ENCODE data around the gene MYH14. TPM values are rescaled to one million over a fixed set of nuclear protein-coding genes. Genes with fewer than 3 reads are reported as not detected.

MYH14 gene
- total RNA-seq, 4 donors from 2014 or later: 8.0 to 12.8 (median 10.3) TPM

DNA sequence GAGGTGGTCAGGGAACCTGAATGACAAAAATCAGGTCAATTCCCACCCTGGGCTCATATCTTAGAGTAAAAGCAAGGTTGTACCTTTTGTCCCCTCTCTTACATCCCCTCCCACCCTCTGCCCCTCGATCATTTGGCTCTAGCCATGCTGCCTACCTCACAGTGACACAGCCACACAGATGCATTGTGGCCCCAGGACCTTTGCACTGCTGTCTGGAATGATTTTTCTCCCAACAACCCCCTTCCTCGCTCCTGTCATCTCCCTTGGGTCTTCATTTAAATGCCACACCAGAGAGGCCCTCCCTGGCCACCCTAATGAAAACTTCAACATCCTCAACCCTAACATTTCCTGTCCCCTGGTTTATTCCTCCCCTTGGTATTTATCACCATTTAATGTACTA lies 4.3 kb downstream of the MYH14 start:
- TF ChIP-seq, protein P1, sequence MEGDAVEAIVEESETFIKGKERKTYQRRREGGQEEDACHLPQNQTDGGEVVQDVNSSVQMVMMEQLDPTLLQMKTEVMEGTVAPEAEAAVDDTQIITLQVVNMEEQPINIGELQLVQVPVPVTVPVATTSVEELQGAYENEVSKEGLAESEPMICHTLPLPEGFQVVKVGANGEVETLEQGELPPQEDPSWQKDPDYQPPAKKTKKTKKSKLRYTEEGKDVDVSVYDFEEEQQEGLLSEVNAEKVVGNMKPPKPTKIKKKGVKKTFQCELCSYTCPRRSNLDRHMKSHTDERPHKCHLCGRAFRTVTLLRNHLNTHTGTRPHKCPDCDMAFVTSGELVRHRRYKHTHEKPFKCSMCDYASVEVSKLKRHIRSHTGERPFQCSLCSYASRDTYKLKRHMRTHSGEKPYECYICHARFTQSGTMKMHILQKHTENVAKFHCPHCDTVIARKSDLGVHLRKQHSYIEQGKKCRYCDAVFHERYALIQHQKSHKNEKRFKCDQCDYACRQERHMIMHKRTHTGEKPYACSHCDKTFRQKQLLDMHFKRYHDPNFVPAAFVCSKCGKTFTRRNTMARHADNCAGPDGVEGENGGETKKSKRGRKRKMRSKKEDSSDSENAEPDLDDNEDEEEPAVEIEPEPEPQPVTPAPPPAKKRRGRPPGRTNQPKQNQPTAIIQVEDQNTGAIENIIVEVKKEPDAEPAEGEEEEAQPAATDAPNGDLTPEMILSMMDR (IDR thresholded peaks at IDR 0.05): no peak
- ATAC-seq (ENCODE audit: low FRiP score): no peak
- DNase-seq (ENCODE audit: low spot score): no peak

DNA sequence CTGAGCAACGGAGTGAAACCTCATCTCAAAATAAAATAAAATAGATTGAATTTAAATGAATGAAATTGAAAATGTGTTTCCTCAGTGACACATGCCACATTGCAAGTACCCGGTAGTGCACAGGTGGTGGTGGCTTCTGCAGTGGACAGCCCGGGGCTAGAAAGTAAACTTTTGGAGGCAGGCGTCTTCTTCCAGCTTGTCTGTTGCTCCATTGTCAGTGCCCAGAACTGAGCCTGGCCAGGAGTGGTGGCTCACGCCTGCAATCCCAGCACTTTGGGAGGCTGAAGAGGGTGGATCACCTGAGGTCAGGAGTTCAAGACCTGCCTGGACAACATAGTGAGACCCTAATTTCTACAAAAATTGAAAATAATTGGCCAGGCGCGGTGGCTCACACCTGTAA lies 5.7 kb downstream of the MYH14 start:
- ATAC-seq (ENCODE audit: low FRiP score) (no peak), DNase-seq (ENCODE audit: low spot score) (no peak)
- TF ChIP-seq, protein P1 (IDR thresholded peaks at IDR 0.05): no peak

DNA sequence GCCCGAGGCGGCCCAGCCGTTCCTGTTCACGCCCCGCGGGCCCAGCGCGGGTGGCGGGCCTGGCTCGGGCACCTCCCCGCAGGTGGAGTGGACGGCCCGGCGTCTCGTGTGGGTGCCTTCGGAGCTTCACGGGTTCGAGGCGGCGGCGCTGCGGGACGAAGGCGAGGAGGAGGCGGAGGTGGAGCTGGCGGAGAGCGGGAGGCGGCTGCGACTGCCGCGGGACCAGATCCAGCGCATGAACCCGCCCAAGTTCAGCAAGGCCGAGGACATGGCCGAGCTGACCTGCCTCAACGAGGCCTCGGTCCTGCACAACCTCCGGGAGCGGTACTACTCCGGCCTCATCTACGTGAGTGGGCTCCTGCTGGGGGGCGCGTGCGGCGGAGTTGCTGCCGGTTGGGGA lies 7.0 kb downstream of the MYH14 start:
- ATAC-seq (ENCODE audit: low FRiP score) (no peak), DNase-seq (ENCODE audit: low spot score) (no peak)
- TF ChIP-seq, protein P1 (IDR thresholded peaks at IDR 0.05): no peak

DNA sequence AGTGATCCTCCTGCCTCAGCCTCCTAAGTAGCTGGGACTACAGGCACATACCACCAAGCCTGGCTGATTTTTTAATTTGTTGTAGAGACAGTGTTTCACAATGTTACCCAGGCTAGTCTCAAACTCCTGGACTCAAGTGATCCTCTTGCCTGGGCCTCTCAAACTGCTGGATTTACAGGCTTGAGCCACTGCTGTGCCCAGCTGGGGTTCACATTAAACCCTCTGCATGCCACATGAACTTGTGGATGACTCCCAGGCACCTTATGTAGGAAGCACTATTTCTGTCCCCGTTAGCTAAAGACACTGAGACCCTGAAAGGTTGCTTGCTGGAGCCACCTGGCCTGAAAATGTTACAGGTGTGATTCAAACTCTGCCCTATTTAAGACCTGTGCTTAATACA lies 10.5 kb downstream of the MYH14 start:
- no peak for DNase-seq (ENCODE audit: low spot score)
- TF ChIP-seq, protein P1 (IDR thresholded peaks at IDR 0.05): no peak
- no peak for ATAC-seq (ENCODE audit: low FRiP score)

DNA sequence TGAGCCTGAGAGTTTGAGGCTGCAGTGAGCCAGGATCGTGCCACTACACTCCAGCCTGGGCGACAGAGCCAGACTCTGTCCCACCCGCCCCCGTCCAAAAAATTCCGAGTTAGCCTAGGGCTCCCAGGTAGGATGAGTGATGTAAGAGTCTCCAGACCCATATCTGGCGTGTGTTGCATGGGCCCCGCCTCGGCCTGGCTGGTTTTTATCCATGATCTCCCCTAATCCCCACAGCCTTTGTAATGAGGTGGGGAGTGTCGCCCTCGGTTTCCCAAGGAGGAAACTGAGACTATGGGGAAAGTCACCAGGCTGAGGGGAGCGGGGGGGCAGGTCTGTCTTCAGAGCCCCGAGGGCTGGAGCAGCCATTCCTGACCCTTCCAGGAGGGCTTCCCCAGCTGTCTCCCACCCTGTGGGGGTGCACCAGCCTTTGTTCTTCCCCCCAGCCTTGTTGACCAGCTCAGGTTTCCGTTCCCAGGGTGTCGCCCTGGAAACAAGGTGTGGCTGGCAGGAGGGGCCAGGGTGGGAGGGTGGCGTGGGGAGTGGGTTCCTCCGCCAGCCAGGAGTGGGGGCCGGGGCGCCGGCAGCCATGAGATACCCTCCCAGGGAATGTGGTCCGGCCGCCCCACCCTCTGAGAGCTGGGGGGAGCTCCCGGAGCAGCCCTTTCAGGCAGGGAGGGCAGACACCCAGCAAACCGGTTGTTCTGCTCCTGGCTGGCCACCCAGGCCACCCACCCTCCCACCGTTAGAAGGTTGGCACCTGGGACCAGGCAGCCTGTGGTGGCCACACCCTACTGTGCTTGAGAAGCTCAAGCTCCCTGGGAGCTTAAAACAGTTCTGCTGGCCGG lies 11.5 kb downstream of the MYH14 start:
- TF ChIP-seq, protein P1 (IDR thresholded peaks at IDR 0.05): no peak
- ATAC-seq (ENCODE audit: low FRiP score): no peak
- DNase-seq (ENCODE audit: low spot score): no peak

DNA sequence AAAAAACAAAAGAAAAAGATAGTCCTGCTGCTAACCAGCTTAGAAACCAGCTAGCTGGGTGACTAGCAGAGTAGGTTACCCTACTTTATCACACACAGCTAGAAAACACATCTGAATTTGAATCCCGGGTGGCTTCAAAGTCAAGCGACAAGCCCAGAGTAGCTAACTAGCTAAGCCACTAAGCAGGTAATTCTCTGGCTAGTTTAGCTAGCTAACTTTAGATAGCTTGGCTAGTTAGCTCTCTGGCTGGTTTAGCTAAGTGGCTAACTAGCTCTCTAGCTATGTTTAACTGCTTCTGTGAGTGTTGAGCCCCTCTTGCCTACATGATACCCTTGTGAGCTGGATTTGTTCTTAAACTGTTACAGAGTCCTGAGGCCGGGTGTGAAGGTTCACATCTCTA lies 12.4 kb downstream of the MYH14 start:
- TF ChIP-seq, protein P1 (IDR thresholded peaks at IDR 0.05): no peak
- ATAC-seq (ENCODE audit: low FRiP score) (no peak), DNase-seq (ENCODE audit: low spot score) (no peak)

DNA sequence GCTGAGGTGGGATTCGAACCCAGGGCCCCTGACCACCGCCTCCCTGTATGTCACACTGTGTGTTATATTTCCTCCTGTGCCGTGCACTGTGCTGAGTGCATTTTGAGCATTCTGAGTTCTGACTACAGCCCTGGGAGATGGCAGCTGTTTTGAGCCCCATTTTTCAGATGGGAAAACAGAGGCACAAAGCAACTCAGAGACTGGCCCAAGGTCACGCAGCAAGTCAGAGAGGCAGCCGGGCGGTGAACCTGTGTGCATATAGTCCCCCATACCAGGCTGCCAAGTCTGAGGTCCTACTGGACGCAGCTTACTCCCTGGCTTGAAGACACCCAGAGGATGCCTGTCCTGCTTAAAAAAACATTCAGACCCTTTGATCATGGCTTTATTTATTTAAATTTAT lies 17.7 kb downstream of the MYH14 start:
- TF ChIP-seq, protein P1 (IDR thresholded peaks at IDR 0.05): no peak
- ATAC-seq (ENCODE audit: low FRiP score) (no peak), DNase-seq (ENCODE audit: low spot score) (no peak)

Data from omental fat pad (tissue), 4 donors.